ENCODE results near the gene PLEKHA8.

DNA sequence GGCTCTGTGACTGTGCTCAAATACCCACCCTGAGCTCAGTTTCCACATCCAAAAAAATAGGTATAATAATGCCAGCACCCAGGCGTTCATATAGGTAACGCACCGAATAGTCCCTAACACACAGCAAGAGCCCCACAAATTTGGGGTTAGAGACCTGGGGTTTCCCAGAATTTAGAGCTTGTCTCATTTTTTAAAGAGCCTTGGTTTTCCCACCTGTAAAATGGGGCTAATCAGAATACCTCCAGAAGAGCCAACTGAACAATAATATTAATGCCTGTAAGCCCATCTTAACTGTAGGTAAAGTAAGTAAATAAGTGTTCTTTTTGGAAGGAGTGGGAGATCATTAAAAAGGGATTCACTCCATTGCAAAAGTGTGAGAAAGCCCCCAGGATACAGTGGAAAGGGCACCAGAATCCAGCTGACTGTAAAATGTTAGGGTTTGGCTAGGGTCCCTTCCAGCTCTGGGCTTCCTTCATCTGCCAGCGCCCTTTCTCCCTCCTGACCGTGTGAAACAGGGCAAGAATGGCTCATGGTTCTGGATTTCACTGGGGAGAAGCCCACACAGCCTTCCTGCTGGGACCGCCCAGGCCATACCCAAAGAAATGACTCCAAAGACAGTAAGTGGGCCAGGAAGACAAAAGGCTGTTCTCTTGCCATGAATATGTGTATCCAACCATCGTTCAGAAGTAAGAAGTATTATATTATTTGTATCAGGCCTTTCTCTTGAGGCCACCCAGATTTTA, 108.7 kb downstream of the PLEKHA8 start:
- no peak for TF ChIP-seq EP300 (IDR thresholded peaks at IDR 0.05; ENCODE audit: borderline replicate concordance)
- no peak for TF ChIP-seq YY1 (IDR thresholded peaks at IDR 0.05; ENCODE audit: low read depth)
- TF ChIP-seq FOXM1 (IDR thresholded peaks at IDR 0.05; ENCODE audit: borderline replicate concordance, low read depth), result no peak
- TF ChIP-seq, protein P1, sequence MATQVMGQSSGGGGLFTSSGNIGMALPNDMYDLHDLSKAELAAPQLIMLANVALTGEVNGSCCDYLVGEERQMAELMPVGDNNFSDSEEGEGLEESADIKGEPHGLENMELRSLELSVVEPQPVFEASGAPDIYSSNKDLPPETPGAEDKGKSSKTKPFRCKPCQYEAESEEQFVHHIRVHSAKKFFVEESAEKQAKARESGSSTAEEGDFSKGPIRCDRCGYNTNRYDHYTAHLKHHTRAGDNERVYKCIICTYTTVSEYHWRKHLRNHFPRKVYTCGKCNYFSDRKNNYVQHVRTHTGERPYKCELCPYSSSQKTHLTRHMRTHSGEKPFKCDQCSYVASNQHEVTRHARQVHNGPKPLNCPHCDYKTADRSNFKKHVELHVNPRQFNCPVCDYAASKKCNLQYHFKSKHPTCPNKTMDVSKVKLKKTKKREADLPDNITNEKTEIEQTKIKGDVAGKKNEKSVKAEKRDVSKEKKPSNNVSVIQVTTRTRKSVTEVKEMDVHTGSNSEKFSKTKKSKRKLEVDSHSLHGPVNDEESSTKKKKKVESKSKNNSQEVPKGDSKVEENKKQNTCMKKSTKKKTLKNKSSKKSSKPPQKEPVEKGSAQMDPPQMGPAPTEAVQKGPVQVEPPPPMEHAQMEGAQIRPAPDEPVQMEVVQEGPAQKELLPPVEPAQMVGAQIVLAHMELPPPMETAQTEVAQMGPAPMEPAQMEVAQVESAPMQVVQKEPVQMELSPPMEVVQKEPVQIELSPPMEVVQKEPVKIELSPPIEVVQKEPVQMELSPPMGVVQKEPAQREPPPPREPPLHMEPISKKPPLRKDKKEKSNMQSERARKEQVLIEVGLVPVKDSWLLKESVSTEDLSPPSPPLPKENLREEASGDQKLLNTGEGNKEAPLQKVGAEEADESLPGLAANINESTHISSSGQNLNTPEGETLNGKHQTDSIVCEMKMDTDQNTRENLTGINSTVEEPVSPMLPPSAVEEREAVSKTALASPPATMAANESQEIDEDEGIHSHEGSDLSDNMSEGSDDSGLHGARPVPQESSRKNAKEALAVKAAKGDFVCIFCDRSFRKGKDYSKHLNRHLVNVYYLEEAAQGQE (IDR thresholded peaks at IDR 0.05; ENCODE audit: low read depth), result no peak
- no peak for TF ChIP-seq NFIC (IDR thresholded peaks at IDR 0.05)
- TF ChIP-seq RAD21 (IDR thresholded peaks at IDR 0.05; ENCODE audit: low read depth), result no peak
- TF ChIP-seq TAF1 (IDR thresholded peaks at IDR 0.05; ENCODE audit: low read depth), result no peak
- 0 out of 2 replicates have a peak, but pooled peaks have one; percentile 3 for TF ChIP-seq TEAD4 (IDR thresholded peaks at IDR 0.05)
- no peak for TF ChIP-seq CREB1 (IDR thresholded peaks at IDR 0.05; ENCODE audit: low read depth)
- TF ChIP-seq, protein P2, sequence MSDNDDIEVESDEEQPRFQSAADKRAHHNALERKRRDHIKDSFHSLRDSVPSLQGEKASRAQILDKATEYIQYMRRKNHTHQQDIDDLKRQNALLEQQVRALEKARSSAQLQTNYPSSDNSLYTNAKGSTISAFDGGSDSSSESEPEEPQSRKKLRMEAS (IDR thresholded peaks at IDR 0.05), result no peak
- TF ChIP-seq CEBPB (IDR thresholded peaks at IDR 0.05), result no peak
- TF ChIP-seq, protein P3, sequence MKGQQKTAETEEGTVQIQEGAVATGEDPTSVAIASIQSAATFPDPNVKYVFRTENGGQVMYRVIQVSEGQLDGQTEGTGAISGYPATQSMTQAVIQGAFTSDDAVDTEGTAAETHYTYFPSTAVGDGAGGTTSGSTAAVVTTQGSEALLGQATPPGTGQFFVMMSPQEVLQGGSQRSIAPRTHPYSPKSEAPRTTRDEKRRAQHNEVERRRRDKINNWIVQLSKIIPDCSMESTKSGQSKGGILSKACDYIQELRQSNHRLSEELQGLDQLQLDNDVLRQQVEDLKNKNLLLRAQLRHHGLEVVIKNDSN (IDR thresholded peaks at IDR 0.05), result no peak

Data from Ishikawa (cell line).